OCI-LY3 (cell line): Measurements from ENCODE around the gene DQX1.

Experiments used
- H2AFZ ChIP-seq: fragments of 200-600, 300-600 bp; shearing (Covaris generic); 2 replicates; pipeline ENCODE4 v1.6.0; 2014; ENCODE audit warnings: antibody characterized with exemption, low read depth, low read length
- H3K27ac ChIP-seq: fragments of 200-600, 300-600 bp; sonication (generic); 2 replicates; pipeline ENCODE4 v1.5.1; 2014; ENCODE audit warnings: mild to moderate bottlenecking, low read length, moderate library complexity, mixed read lengths
- H3K27me3 ChIP-seq: fragments of 200-600, 300-600 bp; sonication (generic); 2 replicates; pipeline ENCODE4 v1.6.1; 2014; ENCODE audit warnings: low read depth, low read length, mixed read lengths
- H3K36me3 ChIP-seq: fragments of 200-600, 300-600 bp; sonication (generic); replicated peaks from 2 replicates; pipeline ENCODE3; 2014; ENCODE audit warnings: low read depth, low read length, mixed read lengths
- H3K4me1 ChIP-seq: fragments of 300-600, 200-600 bp; sonication (generic); 2 replicates; pipeline ENCODE4 v1.6.1; 2014; ENCODE audit warnings: low read length, mixed read lengths
- H3K4me2 ChIP-seq: fragments of 200-600, 300-600 bp; sonication (generic); 2 replicates; pipeline ENCODE4 v1.6.1; 2014; ENCODE audit warnings: low read length, mixed read lengths
- H3K4me3 ChIP-seq: fragments of 300-600, 200-600 bp; sonication (generic); 2 replicates; pipeline ENCODE4 v1.5.1; 2014; ENCODE audit warnings: antibody characterized with exemption, mild to moderate bottlenecking, low read length, moderate library complexity
- H3K79me2 ChIP-seq: fragments of 300-600, 200-600 bp; shearing (Covaris generic); 2 replicates; pipeline ENCODE4 v1.6.1; 2014; ENCODE audit warnings: mild to moderate bottlenecking, low read length, mixed read lengths
- H3K9ac ChIP-seq: fragments of 300-600, 200-600 bp; shearing (Covaris generic); 2 replicates; pipeline ENCODE4 v1.6.0; 2014; ENCODE audit warnings: mild to moderate bottlenecking, low read length, moderate library complexity
- H3K9me3 ChIP-seq: fragments of 200-600, 300-600 bp; shearing (Covaris generic); 2 replicates; pipeline ENCODE4 v1.6.1; 2014; ENCODE audit warnings: low read length, mixed read lengths; ENCODE audit not compliant: insufficient read depth
- H4K20me1 ChIP-seq: fragments of 200-600, 300-600 bp; sonication (generic); 2 replicates; pipeline ENCODE4 v1.6.1; 2016; ENCODE audit warnings: low read length, mixed read lengths; ENCODE audit not compliant: insufficient read depth
- EZH2phosphoT487 ChIP-seq: fragments of 200-600 bp; shearing (Covaris generic); IDR thresholded peaks from 2 replicates; pipeline ENCODE4 v1.6.1; 2018; ENCODE audit warnings: antibody characterized with exemption, mixed run types, low read depth
- TF ChIP-seq, protein P1 (sequence below): fragments of 200-600, 300-600 bp; sonication (generic); IDR thresholded peaks from 2 replicates; pipeline ENCODE4 v1.5.1; 2014; ENCODE audit warnings: antibody characterized with exemption, low read length, low read depth

Gene DQX1

DNA sequence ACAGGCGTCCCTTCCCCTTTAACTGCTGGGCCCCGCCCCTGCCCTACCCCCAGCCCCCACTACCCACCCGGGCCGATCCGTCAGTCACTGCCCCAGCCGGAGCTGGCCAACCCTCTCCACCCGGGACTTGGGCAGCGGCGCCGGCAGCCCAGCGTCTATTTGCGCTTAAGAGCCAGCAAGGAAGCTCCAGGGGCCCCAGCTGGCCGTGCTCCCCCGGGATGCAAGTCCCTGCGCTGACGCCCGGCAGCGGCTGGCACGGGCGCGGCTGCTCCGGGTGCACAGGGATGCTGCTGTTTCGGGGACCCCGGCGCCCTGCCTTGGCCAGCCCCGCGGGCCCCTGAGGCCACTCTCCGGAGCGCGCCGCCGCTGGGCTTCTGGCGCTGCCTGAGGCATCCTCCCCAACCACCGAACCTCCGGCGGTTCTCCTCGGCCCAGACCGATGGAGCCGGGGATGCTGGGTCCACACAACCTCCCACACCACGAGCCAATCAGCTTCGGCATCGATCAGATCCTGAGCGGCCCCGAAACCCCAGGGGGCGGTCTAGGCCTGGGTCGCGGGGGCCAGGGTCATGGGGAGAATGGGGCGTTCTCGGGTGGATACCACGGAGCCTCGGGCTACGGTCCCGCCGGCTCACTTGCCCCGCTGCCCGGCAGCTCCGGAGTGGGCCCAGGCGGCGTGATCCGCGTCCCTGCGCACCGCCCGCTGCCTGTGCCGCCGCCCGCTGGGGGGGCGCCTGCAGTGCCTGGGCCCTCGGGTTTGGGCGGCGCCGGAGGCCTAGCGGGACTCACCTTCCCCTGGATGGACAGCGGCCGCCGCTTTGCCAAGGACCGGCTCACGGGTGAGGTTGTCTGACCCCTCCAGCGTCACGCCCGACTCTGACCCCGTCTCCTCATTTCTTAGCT, 11.4 kb downstream of the DQX1 start, which contains the start of gene TLX2:
TLX2 (plus strand) TSS at position 83 of the 903 bp plus-strand sequence; CDS start at position 440, 357 bp downstream.
- Histone ChIP-seq H3K36me3 (peaks cover 4% of the 10 kb centered on the region), H3K4me2 (peak within 1 kb of the TSS; percentile 81), H3K4me1 (peaks cover 6% of the 10 kb centered on the region), H4K20me1 (no peaks in the 10 kb centered on the region), H2AFZ (peak within 1 kb of the TSS; percentile 68; the same call in 1 of the 2 replicates), H3K9me3 (no peaks in the 10 kb centered on the region), H3K79me2 (no peaks in the 10 kb centered on the region), H3K27ac (peak within 1 kb of the TSS; percentile 14; the same call in 1 of the 2 replicates), H3K9ac (peak within 1 kb of the TSS; percentile 61), H3K4me3 (peak within 1 kb of the TSS; percentile 84), H3K27me3 (no peaks in the 10 kb centered on the region)
- no peak for TF ChIP-seq EZH2phosphoT487
- TF ChIP-seq, protein P1, sequence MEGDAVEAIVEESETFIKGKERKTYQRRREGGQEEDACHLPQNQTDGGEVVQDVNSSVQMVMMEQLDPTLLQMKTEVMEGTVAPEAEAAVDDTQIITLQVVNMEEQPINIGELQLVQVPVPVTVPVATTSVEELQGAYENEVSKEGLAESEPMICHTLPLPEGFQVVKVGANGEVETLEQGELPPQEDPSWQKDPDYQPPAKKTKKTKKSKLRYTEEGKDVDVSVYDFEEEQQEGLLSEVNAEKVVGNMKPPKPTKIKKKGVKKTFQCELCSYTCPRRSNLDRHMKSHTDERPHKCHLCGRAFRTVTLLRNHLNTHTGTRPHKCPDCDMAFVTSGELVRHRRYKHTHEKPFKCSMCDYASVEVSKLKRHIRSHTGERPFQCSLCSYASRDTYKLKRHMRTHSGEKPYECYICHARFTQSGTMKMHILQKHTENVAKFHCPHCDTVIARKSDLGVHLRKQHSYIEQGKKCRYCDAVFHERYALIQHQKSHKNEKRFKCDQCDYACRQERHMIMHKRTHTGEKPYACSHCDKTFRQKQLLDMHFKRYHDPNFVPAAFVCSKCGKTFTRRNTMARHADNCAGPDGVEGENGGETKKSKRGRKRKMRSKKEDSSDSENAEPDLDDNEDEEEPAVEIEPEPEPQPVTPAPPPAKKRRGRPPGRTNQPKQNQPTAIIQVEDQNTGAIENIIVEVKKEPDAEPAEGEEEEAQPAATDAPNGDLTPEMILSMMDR: no peak

DNA sequence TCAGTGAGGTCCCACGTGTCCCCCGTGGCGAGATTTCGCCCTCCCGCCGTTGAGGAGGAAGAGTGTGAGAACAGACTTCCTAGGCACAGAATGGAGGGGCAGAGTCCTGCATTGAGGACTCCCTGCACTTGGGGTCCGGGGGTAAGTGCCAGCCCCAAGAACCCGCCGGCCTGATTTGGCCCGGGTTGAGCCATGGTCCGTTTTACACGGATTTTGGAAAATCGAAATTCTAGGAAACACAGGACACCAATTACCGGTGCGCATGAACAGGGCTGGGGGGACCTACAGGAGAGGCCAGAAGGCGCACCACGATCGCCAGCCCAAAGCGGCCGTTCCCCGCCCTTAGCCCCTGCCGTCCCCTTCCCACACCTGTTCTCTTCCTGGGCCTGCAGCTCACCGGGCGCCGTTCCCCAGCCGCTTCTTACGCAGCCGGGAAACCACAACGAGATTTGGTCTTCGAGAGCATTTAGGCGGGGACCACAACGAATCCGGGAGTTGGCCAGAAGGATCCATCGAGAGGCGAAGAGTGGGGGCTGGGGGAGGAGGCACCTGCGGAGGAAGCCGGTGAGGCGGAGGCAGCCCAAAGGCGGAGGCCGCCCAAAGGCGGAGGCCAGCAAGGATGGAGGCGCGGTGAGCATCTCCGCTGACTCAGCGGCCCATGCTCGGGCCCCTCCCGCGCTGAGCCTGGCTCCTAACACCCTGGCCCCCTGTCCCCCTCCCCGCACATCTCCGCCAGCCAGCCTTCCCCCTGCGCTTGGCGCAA, 12.2 kb downstream of the DQX1 start:
- H3K79me2 ChIP-seq: no peaks in the 10 kb centered on the region
- H3K4me3 ChIP-seq: peak overlapping the region; percentile 84
- no peaks in the 10 kb centered on the region for H3K9me3 ChIP-seq
- no peaks in the 10 kb centered on the region for H3K27me3 ChIP-seq
- H3K4me2 ChIP-seq: peak overlapping the region; percentile 81
- no peaks in the 10 kb centered on the region for H4K20me1 ChIP-seq
- peak overlapping the region; percentile 14; the same call in 1 of the 2 replicates for H3K27ac ChIP-seq
- H3K4me1 ChIP-seq: peaks cover 10% of the 10 kb centered on the region
- no peaks in the 10 kb centered on the region for H3K36me3 ChIP-seq
- TF ChIP-seq, protein P1: no peak
- no peak for TF ChIP-seq EZH2phosphoT487
- H3K9ac ChIP-seq: peak overlapping the region; percentile 61
- peak overlapping the region; percentile 68; the same call in 1 of the 2 replicates for H2AFZ ChIP-seq

DNA sequence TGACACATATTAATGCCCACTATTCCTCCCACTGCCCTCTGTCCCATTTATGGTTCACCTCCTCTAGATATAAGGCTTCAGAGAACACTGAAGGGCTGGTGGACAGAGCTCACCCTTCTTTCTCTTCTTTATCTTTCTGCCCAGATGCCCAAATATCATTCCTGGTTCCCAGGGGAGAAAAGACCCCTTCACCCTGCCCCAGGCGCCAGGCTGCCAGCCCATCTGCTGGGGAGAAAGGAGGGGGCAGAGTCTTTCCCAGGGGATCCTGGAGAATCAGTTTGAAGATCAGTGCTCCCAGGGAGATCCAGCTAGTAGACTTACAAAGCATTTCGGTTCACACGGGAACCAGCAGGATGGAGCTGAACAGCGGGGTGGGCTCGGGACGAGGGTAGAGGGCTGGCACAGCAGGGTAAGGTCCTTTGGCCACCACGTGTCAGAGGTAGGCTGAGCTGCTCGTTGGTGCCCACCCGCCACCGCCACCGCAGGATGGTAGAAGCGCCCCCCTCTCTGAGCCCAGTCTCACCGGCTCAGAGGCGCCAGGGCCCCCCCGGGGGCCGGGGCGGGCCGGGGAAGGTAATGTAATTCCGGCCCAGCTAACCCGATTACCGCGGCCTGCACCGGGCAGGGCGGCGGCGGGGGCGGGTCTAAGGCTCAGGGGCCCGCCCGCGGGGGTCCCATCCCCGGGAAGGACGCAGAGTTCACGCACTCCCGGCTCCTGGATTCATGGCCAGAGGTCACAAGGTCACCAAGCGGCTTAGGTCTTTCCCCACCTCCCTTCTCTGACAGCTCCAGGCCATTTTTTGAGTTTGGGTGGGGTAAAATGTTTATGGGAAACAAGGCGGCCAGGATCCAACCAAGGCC, 13.1 kb downstream of the DQX1 start:
- Histone ChIP-seq H2AFZ (no peak overlapping the region), H4K20me1 (no peaks in the 10 kb centered on the region), H3K4me3 (peak overlapping the region; percentile 84), H3K4me2 (peak overlapping the region; percentile 81), H3K9ac (peak overlapping the region; percentile 61), H3K27me3 (no peaks in the 10 kb centered on the region), H3K27ac (no peak overlapping the region; the same call in 1 of the 2 replicates), H3K9me3 (no peaks in the 10 kb centered on the region), H3K79me2 (no peaks in the 10 kb centered on the region), H3K36me3 (no peaks in the 10 kb centered on the region), H3K4me1 (peaks cover 16% of the 10 kb centered on the region)
- TF ChIP-seq, protein P1: no peak
- no peak for TF ChIP-seq EZH2phosphoT487
